Measurements from ENCODE around the gene SPTBN2. TPM values are rescaled to one million over a fixed set of nuclear protein-coding genes. Genes with fewer than 3 reads are reported as not detected.

The SPTBN2 gene
- total RNA-seq, 2 experiments from 2014 or later, result not detected

DNA sequence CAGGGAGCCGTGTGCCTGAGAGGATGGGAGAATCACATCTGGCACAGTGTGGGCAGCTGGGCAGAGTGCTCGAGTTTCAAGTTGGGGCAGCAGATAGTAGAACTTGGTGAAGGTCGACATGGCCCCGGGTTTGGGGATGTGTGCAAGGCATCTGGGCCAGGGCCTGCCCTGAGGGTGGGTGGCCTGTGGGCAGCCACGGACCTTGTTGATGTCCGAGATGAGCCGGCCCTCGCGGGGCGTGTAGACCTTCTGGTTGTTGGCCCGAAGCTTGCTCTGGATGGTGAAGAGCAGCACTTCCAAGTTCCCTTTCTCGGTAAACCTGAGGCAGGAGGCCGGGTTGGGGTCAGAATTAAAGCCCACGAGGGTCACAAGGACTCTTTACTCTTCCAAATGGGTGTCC, 20.3 kb downstream of the SPTBN2 start:
- H3K36me3 Mint-ChIP-seq (ENCODE audit: low read depth), result no peaks in the 10 kb centered on the region
- no peaks in the 10 kb centered on the region for H3K9me3 Mint-ChIP-seq
- H3K27ac ChIP-seq (ENCODE audit: low read depth in 1 of 2, low read length in 2 of 2), result no peak overlapping the region
- peaks cover 4% of the 10 kb centered on the region for H3K27me3 Mint-ChIP-seq
- no peaks in the 10 kb centered on the region for H3K4me1 Mint-ChIP-seq (ENCODE audit: low read depth)
- H3K27ac Mint-ChIP-seq, result no peak overlapping the region
- ATAC-seq (ENCODE audit: poor library complexity) (no peak), DNase-seq (no peak)
- no peak overlapping the region for H3K4me3 ChIP-seq (ENCODE audit: low read length)
- POLR2A ChIA-PET, result no interaction called here
- H3K9me3 ChIP-seq (ENCODE audit: control insufficient read depth in 1 of 2, insufficient read depth in 1 of 2, low read length in 2 of 2), result no peaks in the 10 kb centered on the region
- H3K4me1 ChIP-seq (ENCODE audit: insufficient read depth, low read length), result no peaks in the 10 kb centered on the region
- no peaks in the 10 kb centered on the region for H3K27me3 ChIP-seq (ENCODE audit: control insufficient read depth in 1 of 2, insufficient read depth in 2 of 2, low read length in 2 of 2)
- no peak for TF ChIP-seq CTCF (IDR thresholded peaks at IDR 0.05)
- intact Hi-C loops (cut with DNase I, micrococcal nuclease), result loop anchor here in 1 of 2 experiments (10.0 kb wide), 1 partner anchor 836 kb away; no protein-coding TSS in a partner anchor
- CTCF ChIA-PET, result no interaction called here
- no peak overlapping the region for H3K4me3 Mint-ChIP-seq
- no peaks in the 10 kb centered on the region for H3K36me3 ChIP-seq (ENCODE audit: insufficient read depth, low read length)

- intact Hi-C loops (cut with DNase I, micrococcal nuclease), result loop anchor here in 1 of 2 experiments (10.0 kb wide), 1 partner anchor 837 kb away; no protein-coding TSS in a partner anchor
- no peaks in the 10 kb centered on the region for H3K4me1 ChIP-seq (ENCODE audit: insufficient read depth, low read length)
- Mint-ChIP-seq H3K27ac (no peak overlapping the region), H3K9me3 (no peaks in the 10 kb centered on the region), H3K27me3 (no peaks in the 10 kb centered on the region), H3K4me3 (no peak overlapping the region), H3K4me1 (ENCODE audit: low read depth) (no peaks in the 10 kb centered on the region), H3K36me3 (ENCODE audit: low read depth) (no peaks in the 10 kb centered on the region)
- no peaks in the 10 kb centered on the region for H3K9me3 ChIP-seq (ENCODE audit: control insufficient read depth in 1 of 2, insufficient read depth in 1 of 2, low read length in 2 of 2)
- H3K27ac ChIP-seq (ENCODE audit: low read depth in 1 of 2, low read length in 2 of 2), result no peak overlapping the region
- no peaks in the 10 kb centered on the region for H3K36me3 ChIP-seq (ENCODE audit: insufficient read depth, low read length)
- H3K27me3 ChIP-seq (ENCODE audit: control insufficient read depth in 1 of 2, insufficient read depth in 2 of 2, low read length in 2 of 2), result no peaks in the 10 kb centered on the region
- ChIA-PET CTCF (no interaction called here), POLR2A (no interaction called here)
- H3K4me3 ChIP-seq (ENCODE audit: low read length), result no peak overlapping the region
- no peak for ATAC-seq (ENCODE audit: poor library complexity)
- no peak for DNase-seq
- no peak for TF ChIP-seq CTCF (IDR thresholded peaks at IDR 0.05)
Measured at GRCh38 chr11:66708094-66708493, 20.9 kb downstream of the SPTBN2 start.

GRCh38 chr11:66707486-66707885, 21.5 kb downstream of the SPTBN2 start:
- H3K4me3 Mint-ChIP-seq, result no peak overlapping the region
- no peaks in the 10 kb centered on the region for H3K27me3 ChIP-seq (ENCODE audit: control insufficient read depth in 1 of 2, insufficient read depth in 2 of 2, low read length in 2 of 2)
- H3K4me1 Mint-ChIP-seq (ENCODE audit: low read depth), result no peaks in the 10 kb centered on the region
- H3K4me3 ChIP-seq (ENCODE audit: low read length), result no peak overlapping the region
- ATAC-seq (ENCODE audit: poor library complexity) (no peak), DNase-seq (no peak)
- ChIA-PET POLR2A (no interaction called here), CTCF (interaction anchor here (0.6 kb wide), 1 partner anchor 21 kb away, joined by 3 read pairs; no protein-coding TSS in a partner anchor)
- intact Hi-C loops (cut with DNase I, micrococcal nuclease), result loop anchor here in 1 of 2 experiments (10.0 kb wide), 1 partner anchor 837 kb away; no protein-coding TSS in a partner anchor
- no peaks in the 10 kb centered on the region for H3K36me3 ChIP-seq (ENCODE audit: insufficient read depth, low read length)
- H3K4me1 ChIP-seq (ENCODE audit: insufficient read depth, low read length), result no peaks in the 10 kb centered on the region
- H3K9me3 ChIP-seq (ENCODE audit: control insufficient read depth in 1 of 2, insufficient read depth in 1 of 2, low read length in 2 of 2), result no peaks in the 10 kb centered on the region
- no peaks in the 10 kb centered on the region for H3K27me3 Mint-ChIP-seq
- H3K27ac Mint-ChIP-seq, result no peak overlapping the region
- H3K9me3 Mint-ChIP-seq, result no peaks in the 10 kb centered on the region
- no peak for TF ChIP-seq CTCF (IDR thresholded peaks at IDR 0.05)
- H3K36me3 Mint-ChIP-seq (ENCODE audit: low read depth), result no peaks in the 10 kb centered on the region
- no peak overlapping the region for H3K27ac ChIP-seq (ENCODE audit: low read depth in 1 of 2, low read length in 2 of 2)

Data from CD4-positive, alpha-beta T cell (primary cell).